ENCODE results near the gene RACGAP1.
"Not testable (repeated sequence)": the region's sequence is repeated elsewhere in the genome, so short reads cannot be mapped to it uniquely, and the experiment has no call there.

Gene RACGAP1

DNA sequence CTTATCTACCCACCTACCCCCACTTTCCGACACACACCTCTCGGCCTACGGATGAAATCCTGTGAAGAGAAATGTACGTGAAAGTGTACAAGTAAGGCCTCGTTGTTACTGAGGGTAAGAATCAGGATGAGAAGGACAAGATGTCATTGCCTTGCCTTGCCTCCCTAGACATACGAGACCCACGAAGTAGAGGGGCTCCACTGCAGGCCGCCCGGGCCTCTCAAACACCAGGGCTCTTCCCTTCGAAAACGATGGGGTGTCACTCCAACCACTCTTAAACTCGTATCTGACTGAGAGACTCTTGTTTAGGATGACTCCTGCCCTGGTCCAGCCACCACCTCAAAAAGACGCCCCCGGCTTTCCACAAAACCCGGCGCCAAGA, 498 bp downstream of the RACGAP1 start:
- no peak for DNase-seq

- no peak for DNase-seq
These were observed 1.1 kb downstream of the RACGAP1 start for GRCh38 chr12:50024227-50024626.

GRCh38 chr12:50022903-50023302, 2.4 kb downstream of the RACGAP1 start:
- DNase-seq, result no peak

GRCh38 chr12:50021031-50021430, 4.3 kb downstream of the RACGAP1 start:
- DNase-seq, result no peak

DNA sequence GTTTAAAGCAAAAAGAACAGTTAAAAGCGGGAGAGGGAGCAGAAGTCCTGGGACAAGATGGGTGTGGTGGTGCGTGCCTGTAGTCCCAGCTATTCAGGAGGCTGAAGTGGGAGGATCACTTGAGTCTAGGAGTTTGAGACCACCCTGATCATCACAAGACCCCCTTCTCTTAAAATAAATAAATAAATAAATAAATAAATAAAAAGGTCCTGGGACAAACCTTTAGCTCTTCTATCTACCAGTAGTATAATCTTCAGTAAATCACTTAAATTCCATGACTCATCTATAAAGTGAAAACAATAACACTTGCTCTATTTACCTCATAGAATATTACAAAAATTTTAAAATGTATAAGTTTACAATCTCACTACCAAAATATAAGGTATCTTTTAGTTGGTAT, 5.8 kb downstream of the RACGAP1 start:
- DNase-seq, result no peak

DNA sequence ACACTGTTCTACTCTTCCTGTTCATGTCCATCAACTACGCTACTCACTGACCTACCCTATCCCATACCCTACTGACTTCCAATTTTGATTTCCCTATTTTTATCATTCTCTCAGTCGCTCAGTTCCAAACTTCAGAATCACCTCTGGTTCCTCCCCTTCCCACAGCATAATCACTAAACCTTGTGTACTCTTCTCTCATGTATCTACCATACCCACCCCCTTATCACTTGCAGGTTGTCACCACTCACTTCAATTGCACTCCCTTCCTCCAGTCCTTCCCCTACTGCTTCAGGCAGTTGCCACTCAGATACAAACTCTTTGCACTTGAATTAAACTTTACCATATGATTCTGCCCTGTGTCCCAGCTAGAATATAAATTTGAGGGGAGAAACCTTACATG, 6.3 kb downstream of the RACGAP1 start:
- DNase-seq, result no peak

GRCh38 chr12:50018154-50018553, 7.1 kb downstream of the RACGAP1 start:
- no peak for DNase-seq

DNA sequence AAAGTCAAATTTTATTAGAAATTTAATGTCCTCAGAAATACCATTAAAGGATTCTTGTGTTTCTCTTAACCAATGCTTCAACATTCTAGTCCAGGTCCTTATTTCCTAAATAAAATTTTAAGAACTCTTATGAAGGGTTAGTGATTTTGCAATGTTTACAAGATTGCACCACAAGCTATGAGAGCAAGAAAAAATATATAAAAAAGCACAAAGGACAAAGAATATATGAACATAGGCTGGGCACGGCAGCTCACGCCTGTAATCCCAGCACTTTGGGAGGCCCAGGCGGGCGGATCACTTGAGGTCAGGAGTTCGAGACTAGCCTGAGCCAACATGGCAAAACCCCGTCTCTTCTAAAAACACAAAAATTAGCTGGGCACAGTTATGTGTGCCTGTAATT, 7.7 kb downstream of the RACGAP1 start:
- no peak for DNase-seq

DNA sequence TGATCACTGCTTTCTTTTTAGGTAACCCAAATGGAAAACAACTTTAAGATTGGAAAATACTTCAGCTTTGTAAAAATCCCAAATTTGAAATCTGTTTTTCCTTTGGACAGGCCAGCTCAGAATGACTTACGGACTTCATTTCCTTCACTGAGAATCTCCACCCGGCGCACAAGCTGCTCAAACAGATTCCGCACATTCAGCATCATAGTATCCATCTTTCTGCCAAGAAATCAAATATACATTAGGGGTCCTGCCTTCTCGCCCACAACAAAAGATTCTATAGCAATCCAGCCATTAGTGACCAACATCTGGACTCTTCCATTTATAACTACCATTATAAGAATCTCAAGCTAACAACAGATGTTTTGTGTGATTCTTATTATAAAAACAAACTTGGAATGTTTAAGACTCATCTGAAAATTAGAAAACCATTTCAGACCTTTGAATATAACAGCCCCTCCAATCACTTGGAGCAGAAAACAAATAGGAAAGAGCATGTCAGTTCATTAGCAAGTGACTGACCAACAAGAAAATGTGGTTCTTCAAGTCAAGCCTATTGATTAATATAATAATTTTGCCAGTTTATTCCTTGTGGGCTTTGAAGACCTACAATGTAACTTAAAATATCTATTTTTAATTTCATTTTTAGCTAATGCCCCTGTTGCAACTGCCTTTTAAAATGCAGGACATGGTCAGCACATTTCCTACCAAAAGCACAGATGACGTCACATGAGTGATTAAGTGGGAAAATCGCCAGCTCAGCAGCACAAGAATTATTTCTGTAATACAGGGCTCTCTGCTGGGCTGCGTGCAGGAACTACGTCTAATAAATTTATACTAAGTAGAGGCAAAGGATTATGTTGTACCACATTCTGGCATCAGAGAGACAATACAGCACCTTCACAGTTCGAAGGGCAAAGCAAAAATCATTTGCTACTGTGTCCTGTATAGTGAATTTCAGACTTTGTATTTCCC, 8.5 kb downstream of the RACGAP1 start:
- no peak for DNase-seq

- no peak for DNase-seq
These were observed 11.0 kb downstream of the RACGAP1 start for GRCh38 chr12:50014342-50014741.

- no peak for DNase-seq
These were observed 11.7 kb downstream of the RACGAP1 start for GRCh38 chr12:50013361-50014147.

- DNase-seq, result no peak
These were observed 18.4 kb downstream of the RACGAP1 start for GRCh38 chr12:50006754-50007442.

DNA sequence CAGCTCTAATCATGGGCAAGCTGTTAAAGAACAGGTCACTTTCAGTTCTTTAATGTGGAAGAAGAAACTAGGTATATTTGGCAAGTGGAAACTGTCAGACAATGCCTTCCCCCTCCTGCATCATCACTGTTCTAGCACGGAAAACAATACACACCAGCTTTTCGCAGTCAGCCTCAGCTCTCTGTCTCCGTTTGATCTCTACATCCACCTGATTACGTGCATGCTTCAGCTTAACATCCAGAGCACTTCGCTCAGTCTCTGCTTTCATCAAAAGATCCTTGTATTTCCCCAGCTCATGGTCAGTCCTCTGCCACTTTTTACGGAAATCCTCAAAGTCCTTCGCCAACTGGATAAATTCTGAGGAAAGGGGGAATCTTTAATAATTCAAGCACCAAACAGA, 19.0 kb downstream of the RACGAP1 start:
- no peak for DNase-seq

DNA sequence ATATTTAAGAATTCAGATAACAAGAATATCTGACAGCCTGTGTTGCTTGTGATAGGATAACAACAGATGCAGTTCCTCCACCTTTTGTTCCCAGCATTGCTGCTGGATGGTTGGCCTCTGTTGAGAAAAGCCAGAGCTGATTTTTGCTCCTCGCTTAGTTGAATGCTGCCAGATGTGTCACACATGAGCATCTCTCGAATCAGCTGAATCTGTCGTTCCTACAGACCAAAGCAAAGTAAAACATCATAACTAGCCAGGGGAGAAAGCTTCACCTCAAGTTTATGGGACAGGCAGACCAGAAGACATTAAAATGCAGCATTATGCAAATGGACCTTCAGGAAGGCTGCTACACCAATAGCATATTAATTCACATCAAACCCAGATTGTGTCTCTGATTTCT, 20.1 kb downstream of the RACGAP1 start:
- no peak for DNase-seq

- DNase-seq, result no peak
These were observed 20.6 kb downstream of the RACGAP1 start for GRCh38 chr12:50004696-50005095.

DNA sequence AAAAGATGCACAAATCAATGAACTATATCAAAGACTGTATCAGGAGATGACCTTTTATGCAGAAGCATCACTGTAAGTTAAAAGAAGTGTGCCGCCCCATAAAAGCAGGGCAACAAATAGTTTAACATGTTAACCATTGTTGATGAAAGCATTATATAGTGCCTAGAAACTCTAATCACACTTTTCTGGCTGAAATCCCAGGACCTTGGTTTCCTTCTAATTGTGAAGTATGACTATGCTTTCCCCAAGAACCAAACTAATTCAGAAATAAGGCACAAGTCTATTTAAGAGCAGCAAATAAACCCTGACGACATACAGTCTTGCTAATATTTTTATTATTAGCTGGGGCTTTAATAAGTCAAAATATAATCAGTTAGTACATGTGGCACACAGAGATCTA, 21.7 kb downstream of the RACGAP1 start:
- DNase-seq, result no peak

GRCh38 chr12:49998453-49998852, 26.8 kb downstream of the RACGAP1 start:
- no peak for DNase-seq

- no peak for DNase-seq
These were observed 35.0 kb downstream of the RACGAP1 start for GRCh38 chr12:49990273-49990672.

DNA sequence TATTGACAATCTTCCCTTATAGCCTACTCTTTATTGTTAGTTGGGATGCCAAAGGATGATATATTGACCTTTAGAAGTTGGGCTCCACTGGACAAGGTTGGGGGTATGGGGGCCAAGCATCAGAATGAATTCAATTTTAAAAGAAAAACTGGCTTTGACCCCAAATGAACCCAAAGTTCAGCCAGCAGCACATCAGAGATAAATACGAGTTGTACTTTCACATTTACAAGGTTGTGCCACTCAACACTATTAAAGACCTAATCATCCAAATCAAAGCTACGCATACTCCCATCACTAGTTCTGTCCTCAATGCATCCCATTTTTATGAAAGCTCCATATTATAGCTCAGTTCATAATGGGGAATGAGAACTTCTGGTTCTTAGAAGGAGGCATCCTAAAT, 35.9 kb downstream of the RACGAP1 start:
- DNase-seq, result not testable (repeated sequence)

DNA sequence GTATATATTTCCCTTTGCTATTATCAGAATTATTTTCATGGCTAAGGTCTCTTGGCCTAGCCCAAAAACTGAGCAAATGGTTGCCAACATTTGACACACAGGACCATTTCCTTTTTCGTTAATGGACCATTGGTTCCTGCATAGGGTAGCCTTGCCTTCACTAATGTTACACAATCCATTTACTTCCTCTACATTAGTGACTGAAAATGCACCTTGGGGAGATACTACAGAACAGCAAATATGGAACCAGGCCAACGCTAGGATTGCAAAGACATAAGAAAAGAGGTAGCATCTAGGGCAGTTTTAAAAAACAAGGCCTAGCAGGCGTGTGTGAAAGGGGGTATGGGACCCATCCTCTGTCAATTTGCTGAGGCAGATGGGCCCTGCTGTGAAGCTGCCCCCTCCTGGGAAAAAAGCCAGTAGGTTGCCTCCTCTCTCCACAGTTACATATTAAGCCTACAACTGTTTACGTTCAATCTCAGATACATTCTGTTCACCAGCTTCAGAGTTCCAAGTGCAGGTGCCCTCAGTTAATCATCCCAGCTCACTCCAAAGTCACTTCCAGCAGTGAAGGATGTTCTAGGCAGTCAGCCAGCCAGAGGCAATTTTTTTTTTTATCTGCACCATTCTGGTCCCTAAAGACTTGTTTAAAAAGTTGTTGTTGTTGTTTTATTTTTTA, 37.5 kb downstream of the RACGAP1 start:
- DNase-seq, result no peak

DNA sequence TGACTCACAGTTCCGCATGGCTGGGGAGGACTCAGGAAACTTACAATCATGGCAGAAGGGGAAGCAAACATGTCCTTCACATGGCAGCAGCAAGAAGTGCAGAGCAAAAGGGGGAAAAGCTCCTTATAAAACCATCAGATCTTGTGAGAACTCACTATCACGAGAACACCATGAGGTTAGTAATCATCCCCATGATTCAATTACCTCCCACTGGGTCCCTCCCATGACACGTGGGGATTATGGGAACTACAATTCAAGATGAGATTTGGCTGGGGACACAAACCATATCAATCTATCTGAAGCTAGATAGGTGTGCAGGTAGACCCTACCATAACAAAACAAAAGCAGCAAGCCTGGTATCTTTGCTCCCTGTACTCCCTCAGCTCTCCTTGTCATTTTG, 38.8 kb downstream of the RACGAP1 start:
- not testable (repeated sequence) for DNase-seq

DNA sequence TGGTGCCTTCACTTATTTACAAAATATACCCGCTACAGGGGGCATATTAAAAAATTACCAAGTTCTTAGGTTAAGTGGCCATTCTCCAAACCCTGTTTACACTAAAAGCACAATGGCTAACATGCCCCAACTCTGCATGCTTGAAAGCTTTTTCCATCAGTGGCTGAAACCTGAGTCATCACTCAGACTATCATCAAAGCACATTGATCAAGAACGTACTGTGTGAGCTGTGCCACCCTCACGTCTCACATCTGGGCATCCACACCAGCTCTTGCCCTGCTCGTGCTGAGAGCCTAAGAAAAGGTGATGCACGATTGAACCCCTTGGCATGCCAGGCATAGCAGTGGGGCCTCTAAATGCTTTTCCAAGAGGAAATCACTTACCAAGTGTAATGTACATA, 39.3 kb downstream of the RACGAP1 start:
- no peak for DNase-seq
